GM12891 (cell line): Measurements from ENCODE around the gene TMEM131.
"Not testable (repeated sequence)": the region's sequence is repeated elsewhere in the genome, so short reads cannot be mapped to it uniquely, and the experiment has no call there.

Source experiments
- DNase-seq: peaks from one replicate; pipeline ENCODE4 v3.0.0; 2011; ENCODE audit warnings: low spot score; ENCODE audit not compliant: insufficient read length
- FAIRE-seq: peaks from 2 replicates; lab custom pipeline; 2011; peaks lifted over from hg19 to GRCh38; lab: Jason Lieb, UNC
- PAX5 ChIP-seq: IDR thresholded peaks from 2 replicates; pipeline ENCODE4 v1.6.1; 2011; ENCODE audit warnings: low read length, moderate library complexity, mild to moderate bottlenecking; ENCODE audit not compliant: insufficient read depth, severe bottlenecking
- POLR2A ChIP-seq: IDR thresholded peaks from 2 replicates; pipeline ENCODE4 v1.6.1; 2011; ENCODE audit warnings: low read depth, low read length, control low read depth
- POLR2AphosphoS5 ChIP-seq: IDR thresholded peaks from 2 replicates; pipeline ENCODE4 v1.6.1; 2011; ENCODE audit warnings: low read depth, low read length, control low read depth
- POU2F2 ChIP-seq: IDR thresholded peaks from 2 replicates; pipeline ENCODE4 v1.6.1; 2011; ENCODE audit warnings: low read depth, mild to moderate bottlenecking, control low read depth, low read length, moderate library complexity
- SPI1 ChIP-seq: IDR thresholded peaks from 2 replicates; pipeline ENCODE4 v1.6.1; 2011; ENCODE audit warnings: low read depth, low read length, control low read depth
- TAF1 ChIP-seq: IDR thresholded peaks from 2 replicates; pipeline ENCODE4 v1.6.1; 2011; ENCODE audit warnings: low read depth, low read length, control low read depth

The TMEM131 gene

DNA sequence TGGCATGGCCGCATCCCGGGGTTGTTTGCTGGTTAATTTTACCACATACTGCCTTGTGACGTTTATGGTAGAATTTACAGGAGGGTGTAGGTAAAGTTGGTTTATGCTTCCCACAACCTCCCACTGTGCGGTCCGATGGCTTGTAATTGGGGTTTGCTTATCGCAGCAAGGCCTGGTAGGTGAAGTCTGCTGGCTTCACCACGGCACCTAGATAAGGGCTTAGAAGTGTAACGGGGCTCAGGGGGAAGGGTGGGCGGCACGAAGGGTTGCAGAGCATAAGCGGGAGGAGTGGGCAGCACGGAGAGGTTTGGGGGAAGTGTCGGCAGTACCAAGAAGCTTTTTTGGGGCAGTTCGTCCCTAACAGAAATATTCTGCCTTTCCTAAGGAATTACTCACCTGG, 39.0 kb upstream of the TMEM131 start:
- FAIRE-seq (no peak), DNase-seq (no peak)
- TF ChIP-seq SPI1 (no peak), TAF1 (no peak), POLR2AphosphoS5 (no peak), POU2F2 (no peak), POLR2A (no peak), PAX5 (no peak)

DNA sequence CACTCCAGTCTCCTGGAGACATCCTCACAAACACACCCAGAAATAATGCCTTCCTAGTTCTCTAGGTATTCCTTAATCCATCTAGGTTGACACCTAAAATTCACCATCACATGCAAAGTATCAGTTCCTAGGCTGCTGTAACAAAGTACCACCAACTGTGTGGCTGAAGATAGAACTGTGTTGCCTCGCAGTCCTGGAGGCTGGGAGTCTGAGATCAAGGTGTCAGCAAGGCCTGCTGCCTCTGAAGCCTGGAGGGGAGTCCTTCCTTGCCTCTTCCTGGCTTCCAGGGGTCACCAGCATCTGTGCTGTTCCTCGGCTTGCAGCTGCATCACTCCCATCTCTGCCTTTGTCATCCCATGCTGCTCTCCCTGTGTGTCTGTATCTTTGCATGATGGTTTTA, 36.3 kb upstream of the TMEM131 start:
- TF ChIP-seq POLR2AphosphoS5 (no peak), SPI1 (no peak), POU2F2 (no peak), PAX5 (no peak), POLR2A (no peak), TAF1 (no peak)
- DNase-seq = no peak
- no peak for FAIRE-seq

DNA sequence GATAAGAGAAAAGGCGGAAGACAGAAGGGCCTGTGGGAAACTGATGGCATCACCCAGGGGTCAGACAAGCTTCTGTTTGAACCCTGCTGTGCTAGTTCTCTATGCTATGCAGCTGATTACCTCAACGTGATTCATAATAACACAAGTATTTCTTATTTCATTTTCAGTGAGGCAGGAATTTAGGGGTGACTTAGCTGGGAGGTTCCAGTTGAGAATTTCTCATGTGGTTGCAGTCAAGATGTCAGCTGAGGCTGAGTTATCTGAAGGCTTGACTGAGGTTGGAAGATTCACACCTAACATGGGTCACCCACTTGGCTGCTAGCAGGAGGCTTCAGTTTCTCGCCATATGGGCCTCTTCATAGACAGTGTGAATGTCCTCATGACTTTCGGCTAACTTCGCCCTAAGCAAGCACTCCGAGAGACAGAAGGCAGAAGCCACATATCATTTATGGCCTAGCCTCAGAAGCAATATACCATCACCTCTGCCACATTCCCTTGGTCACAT, 34.0 kb upstream of the TMEM131 start:
- FAIRE-seq = no peak
- no peak for DNase-seq
- TF ChIP-seq SPI1 = no peak
- TF ChIP-seq PAX5 = no peak
- TF ChIP-seq TAF1 = no peak
- no peak for TF ChIP-seq POLR2A
- TF ChIP-seq POU2F2 = no peak
- no peak for TF ChIP-seq POLR2AphosphoS5

DNA sequence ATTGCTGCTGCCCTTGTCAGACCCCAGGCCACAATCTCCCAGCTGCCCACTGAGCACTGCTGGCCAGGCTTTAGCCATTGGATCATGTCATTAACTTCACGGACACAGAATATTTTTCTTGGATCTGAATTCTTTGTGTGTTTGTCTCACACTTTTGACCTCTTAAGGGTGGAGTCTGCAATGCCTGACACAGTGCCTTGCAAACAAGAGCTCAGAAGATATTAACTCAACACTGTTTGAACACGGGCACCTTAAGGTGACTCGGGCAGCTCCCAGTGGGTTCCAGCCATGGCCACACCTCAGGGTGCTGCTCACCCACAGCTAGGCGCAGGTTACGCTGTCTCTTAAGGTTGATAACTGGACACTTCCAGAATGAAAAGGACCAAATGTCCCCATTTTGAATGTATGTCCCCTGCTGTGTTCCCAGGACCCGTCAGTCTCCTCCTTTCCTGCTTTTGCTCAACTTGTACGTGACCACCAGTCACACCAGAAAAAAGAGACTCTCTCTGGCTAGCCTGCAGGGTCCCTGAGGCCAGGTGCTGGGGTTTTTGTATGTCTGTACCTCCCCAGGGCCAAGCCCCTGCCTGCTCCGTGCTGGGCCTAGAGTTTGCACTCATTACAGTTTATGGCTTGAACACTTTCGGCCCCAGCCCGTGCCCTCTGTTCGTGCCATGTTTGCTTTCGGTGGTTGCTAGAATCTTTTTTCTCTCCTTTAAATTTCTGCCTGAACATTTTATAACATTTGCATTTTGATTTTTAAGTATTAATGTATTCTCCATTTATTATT, 33.4 kb upstream of the TMEM131 start:
- DNase-seq = no peak
- FAIRE-seq = no peak
- no peak for TF ChIP-seq POLR2AphosphoS5
- no peak for TF ChIP-seq PAX5
- TF ChIP-seq SPI1 = no peak
- TF ChIP-seq POU2F2 = no peak
- TF ChIP-seq POLR2A = no peak
- TF ChIP-seq TAF1 = no peak

DNA sequence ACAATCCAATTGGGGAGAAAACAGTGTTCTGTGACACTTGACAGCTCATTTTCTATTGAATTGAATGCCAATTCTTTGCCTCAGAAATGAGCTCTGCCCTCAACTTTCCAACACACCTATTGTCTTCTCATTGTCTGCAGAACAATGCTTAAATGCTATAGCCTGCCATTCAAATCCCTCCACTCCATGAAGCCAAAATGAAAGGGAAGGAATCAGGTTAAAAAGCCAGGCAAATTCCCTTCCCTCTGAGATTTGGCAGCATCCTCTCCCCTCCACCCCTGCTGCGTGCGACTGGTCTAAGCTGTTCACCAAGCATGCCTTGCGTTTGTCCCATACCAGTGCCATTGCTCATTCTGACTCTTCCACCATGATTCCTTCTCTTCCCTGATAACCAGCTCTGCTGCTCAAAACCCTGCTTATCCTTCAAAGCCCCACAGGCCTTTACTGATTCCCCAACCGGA, 32.4 kb upstream of the TMEM131 start:
- TF ChIP-seq POU2F2 = no peak
- TF ChIP-seq POLR2AphosphoS5 = no peak
- TF ChIP-seq SPI1 = no peak
- TF ChIP-seq TAF1 = no peak
- no peak for TF ChIP-seq PAX5
- TF ChIP-seq POLR2A = no peak
- DNase-seq (no peak), FAIRE-seq (peak; percentile 84)

DNA sequence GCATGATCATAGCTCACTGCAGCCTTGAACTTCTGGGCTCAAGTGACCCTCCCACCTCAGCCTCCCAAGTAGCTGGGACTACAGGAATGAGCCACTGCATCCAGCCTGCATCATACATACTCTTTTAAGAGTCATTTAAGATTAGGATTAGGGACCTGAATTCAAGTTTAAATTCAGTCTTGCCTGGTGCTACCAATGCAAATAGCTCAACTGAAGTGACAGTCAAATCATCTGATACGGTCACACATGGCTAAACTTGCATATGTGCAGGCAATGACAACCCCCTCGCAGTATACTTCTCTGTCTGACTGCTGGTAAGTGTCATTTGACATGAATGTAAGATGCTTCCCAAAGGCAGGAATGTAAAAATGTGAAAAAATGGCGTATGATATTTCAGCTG, 31.8 kb upstream of the TMEM131 start:
- DNase-seq (peak; percentile 27), FAIRE-seq (no peak)
- TF ChIP-seq POLR2AphosphoS5 (no peak), POU2F2 (peak; percentile 73), TAF1 (0 out of 2 replicates have a peak, but pooled peaks have one; percentile 23), PAX5 (peak; percentile 94), SPI1 (no peak), POLR2A (0 out of 2 replicates have a peak, but pooled peaks have one; percentile 20)

DNA sequence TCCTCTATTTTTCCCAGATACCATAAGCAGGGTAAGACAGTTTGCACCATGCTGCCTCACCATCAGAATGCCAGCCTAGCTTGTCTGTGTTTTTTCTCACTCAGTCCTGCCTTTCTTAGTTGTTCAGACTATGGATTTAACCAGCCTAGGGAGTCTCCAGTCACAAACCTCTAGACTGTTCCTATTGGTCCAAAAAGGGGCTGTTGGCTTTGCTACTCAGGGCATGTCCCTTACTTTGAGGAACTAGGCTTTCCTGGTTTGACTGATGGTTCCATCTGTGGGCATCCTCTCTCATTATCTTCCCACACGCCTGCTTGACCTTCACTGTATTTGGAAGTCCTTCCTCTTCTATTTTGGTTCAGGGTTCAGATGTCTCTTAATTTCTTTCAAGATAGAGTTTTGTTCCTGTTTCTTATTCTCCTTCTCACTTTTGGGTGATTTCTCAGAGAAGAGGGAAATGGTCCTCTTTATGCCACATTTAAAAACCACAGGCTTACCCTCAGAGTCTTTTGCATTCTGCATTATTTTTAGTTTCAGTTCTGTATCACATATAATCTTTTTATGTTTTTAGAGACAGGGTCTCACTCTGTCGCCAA, 31.3 kb upstream of the TMEM131 start:
- FAIRE-seq = peak; percentile 94
- DNase-seq = peak; percentile 46
- TF ChIP-seq TAF1 (0 out of 2 replicates have a peak, but pooled peaks have one; percentile 39), SPI1 (peak; percentile 97), POLR2A (no peak), POLR2AphosphoS5 (peak; percentile 61; the same call in 1 of the 2 replicates)

DNA sequence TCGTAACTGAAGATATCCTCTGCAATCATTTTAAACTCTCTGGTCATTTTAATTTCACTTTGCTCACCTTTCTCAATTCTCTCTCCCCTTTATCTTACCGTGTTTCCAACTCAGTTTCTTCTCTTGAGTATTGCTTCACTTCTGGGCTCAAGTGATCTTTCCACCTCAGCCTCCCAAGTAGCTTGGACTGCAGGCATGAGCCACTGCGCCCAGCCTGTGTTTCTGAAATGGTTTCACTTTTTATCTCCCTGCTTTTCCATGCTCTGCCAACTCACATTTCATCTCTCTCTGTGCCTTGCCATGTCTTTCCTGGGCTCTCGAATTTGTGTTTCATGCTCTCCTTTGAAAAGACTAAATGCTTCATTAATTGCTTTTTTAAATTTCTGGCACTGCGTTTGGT, 30.5 kb upstream of the TMEM131 start:
- peak; percentile 63 for FAIRE-seq
- TF ChIP-seq SPI1 (no peak), POU2F2 (no peak), TAF1 (no peak), PAX5 (no peak), POLR2AphosphoS5 (no peak), POLR2A (no peak)
- no peak for DNase-seq

DNA sequence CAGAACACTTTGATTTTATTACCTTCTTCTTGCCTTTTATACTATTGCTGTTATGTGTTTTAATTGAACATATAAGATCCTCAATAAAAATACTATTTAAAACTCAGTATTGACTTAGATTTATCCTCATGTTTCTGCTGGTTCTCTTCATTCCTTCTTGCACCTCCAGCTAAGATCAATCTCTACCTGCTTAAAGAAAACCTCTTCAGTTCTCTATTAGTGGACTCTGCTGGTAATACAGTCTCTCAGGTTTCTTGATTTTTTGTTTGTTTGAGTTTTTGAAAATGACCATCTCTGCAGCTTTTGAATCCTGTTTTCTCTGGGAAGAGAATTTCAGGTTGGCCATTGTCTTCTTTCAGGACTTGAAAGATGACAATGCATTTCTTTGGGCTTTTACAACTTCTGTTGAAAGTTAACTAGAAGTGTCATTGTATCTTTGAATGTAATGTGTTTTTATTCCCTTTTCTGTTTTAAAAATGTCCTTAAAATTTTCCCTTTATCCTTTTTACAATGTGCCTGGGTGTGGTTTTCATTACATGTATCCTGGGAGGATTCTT, 29.8 kb upstream of the TMEM131 start:
- no peak for DNase-seq
- FAIRE-seq = no peak
- TF ChIP-seq POU2F2 (no peak), PAX5 (no peak), TAF1 (no peak), POLR2AphosphoS5 (no peak), SPI1 (no peak), POLR2A (no peak)

DNA sequence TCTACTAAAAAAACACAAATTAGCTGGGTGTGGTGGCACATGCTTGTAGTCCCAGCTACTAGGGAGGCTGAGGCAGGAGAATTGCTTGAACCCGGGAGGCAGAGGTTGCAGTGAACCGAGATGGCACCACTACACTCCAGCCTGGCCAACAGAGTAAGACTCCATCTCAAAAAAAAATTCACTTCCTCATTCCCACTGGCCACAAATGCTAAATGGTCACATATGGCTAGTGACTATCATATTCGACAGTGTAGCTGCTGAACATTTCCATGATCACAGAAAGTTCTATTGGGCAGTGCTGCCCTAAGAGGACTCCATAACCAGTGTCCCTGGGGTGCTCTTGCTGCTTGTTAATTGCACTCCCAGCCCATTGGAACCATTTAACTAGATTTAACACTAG, 26.3 kb upstream of the TMEM131 start:
- peak; percentile 77 for TF ChIP-seq SPI1
- not testable (repeated sequence) for FAIRE-seq

More for the DNA sequence above, 26.3 kb upstream of the TMEM131 start:
- DNase-seq = not testable (repeated sequence)
